Skin of body (tissue), 2 donors: ENCODE data around the gene TCP11L2. TPM values are rescaled to one million over a fixed set of nuclear protein-coding genes. Genes with fewer than 3 reads are reported as not detected.
"Not testable (repeated sequence)": the region's sequence is repeated elsewhere in the genome, so short reads cannot be mapped to it uniquely, and the experiment has no call there.

Experiments used
- DNase-seq: peaks from one replicate; lab custom pipeline; 2025; lab: John Stamatoyannopoulos, UW
- total RNA-seq: library from RNA; depleted of rRNA; stranded (reverse); fragments of >200 nt; gene quantifications from one replicate; pipeline ENCODE4 v1.2.3, GENCODE V29; 2014

The TCP11L2 gene
- total RNA-seq, 1 donor from 2014 or later = 61.7 TPM

DNA sequence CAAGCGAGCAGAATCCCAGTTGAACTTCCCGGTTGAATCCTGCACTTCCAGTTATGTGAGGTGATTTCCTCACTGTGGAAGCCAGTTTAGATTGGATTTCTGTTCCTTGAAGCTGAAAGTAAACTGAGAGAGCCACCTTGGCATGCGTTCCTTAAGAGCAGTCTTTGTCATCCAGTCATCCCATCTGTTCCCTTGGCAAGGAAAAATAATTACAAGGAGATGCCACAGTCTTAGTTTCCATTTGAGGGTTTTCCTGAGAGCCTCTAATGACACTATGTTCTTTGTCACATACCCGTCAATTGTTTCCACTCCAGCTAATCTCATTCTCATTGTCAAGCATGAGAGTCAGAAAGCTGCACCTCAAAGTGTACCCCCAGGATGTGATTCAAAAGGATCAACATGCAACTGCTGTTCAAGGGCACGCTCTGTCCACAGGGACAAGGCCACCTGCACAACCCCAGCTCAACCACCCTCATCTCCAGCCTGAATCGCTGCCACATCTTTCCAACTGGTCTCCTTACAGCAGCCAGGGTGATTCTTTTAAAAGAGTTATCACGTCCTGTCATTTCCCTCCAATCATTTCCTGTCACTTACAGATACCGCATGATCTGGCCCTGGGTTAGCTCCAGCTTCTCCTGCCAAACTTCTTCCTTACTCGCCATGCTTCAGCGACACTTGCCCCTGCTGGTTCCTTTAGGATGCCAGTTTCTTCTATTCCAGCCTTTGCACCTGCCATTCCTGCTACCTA is 18.0 kb upstream of the TCP11L2 start:
- no peak for DNase-seq

GRCh38 chr12:106285982-106286381 is 16.6 kb upstream of the TCP11L2 start:
- DNase-seq = no peak

GRCh38 chr12:106286576-106287162 is 15.9 kb upstream of the TCP11L2 start:
- DNase-seq = not testable (repeated sequence)

GRCh38 chr12:106287364-106287763 is 15.2 kb upstream of the TCP11L2 start:
- no peak for DNase-seq

DNA sequence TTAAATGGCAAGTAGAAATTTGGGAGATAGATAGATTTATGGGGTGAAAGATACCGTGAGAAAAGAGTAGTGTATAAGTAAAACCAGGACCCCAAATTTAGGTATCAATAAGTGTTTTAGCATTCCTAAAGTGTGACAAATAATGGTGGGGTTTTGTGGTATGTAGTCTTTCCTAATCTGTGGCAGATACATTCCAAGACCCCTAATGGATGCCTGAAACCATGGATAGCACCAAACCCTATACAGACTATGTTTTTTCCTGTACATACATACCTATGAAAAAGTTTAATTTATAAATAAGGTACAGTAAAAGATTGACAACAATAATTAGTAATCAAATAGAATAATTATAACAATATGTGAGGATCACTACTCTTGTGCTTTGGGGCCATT is 14.4 kb upstream of the TCP11L2 start:
- DNase-seq = no peak

DNA sequence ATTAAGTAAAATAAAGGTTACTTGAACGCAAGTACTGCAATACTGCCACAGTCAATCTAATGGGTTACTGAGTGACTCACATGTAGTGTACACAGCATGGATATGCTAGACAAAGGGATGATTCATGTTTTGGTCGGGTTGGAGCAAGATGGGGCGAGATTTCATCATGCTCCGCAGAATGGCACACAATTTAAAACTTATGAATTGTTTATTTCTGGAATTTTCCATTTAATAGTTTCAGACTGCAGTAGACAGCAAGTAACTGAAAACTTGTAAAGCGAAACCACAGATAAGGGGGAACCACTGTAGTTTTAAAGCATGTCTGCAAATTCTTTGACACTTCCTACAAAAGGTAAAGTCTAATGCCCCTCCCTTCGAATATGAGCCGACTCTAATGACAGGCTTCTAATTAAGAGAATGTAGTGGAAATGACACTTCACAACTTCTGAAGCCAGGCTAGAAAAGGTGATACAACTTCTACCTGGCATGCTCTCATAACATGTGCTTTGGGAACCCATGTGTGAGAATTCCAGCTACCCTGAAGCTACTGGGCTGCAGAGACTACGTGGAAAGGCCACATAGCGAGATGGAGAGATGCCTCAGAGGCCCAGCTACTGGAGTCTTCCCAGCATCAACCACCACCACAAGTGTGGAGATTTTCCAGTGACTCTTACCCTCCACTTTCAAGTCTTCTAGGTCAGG is 13.9 kb upstream of the TCP11L2 start:
- no peak for DNase-seq

DNA sequence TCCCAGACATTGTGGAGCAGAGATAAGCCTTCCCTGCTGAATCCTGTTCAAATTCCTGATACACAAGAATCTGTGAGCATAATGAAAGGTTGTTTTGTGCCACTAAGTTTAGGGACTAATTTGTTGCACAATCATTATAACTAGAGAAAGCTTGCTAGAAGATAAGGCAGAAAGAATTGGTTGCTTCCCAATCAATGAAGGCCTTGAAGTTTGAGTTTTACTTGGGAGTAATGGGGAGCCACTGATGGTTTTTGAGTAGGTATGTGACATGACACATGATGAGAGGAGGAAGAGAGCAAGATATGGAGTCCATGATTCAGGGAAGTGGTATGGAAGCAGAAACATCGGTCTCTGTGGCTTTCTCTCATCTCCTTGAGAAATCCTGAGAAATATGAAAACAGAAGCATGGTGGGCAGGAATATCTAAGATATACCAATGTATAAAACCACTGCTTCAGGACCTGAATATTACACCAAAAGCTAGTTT is 13.3 kb upstream of the TCP11L2 start:
- DNase-seq = no peak

GRCh38 chr12:106290666-106291065 is 11.9 kb upstream of the TCP11L2 start:
- no peak for DNase-seq

DNA sequence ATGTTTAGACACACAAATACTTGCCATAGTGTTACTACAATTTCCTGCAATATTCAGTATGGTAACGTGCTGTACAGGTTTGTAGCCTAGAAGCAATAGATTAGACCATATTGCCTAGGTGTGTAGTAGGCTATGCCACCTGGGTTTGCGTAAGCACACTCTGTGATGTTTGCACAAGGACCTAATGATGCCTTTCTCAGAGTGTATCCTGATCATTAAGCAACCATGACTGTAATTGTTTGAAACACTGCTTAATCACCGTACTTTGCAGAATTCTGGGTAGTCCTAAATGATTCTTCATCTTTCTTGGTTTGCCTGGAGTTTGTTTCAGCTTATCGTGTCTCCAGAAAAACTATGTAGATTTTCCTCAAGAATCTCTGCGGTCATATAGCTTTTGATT is 11.2 kb upstream of the TCP11L2 start:
- no peak for DNase-seq

DNA sequence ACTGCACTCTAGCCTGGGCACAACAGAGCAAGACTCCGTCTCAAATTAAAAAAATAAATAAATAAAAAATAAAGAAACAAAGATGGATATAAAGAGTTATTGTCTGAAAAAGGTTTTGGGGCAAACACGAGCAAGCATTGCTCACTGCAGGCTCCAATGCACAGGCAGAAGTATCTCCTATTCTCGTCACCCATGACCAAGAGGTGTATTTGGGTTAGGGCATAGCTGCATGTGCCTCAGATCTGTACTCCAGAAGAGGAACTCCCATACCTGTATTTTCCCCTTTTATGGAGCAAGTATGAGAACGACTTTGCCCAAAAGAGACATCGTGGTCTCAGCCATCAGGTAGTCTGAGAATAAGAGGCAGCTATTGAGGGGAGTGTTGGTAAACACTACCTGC is 10.2 kb upstream of the TCP11L2 start:
- no peak for DNase-seq

GRCh38 chr12:106296179-106296877 is 6.2 kb upstream of the TCP11L2 start:
- no peak for DNase-seq

- no peak for DNase-seq
Measured at GRCh38 chr12:106297075-106297474, 5.5 kb upstream of the TCP11L2 start.

- DNase-seq = no peak
Measured at GRCh38 chr12:106297681-106298080, 4.9 kb upstream of the TCP11L2 start.

GRCh38 chr12:106299202-106299774 is 3.2 kb upstream of the TCP11L2 start:
- DNase-seq = no peak

- no peak for DNase-seq
Measured at GRCh38 chr12:106300761-106301160, 1.8 kb upstream of the TCP11L2 start.

DNA sequence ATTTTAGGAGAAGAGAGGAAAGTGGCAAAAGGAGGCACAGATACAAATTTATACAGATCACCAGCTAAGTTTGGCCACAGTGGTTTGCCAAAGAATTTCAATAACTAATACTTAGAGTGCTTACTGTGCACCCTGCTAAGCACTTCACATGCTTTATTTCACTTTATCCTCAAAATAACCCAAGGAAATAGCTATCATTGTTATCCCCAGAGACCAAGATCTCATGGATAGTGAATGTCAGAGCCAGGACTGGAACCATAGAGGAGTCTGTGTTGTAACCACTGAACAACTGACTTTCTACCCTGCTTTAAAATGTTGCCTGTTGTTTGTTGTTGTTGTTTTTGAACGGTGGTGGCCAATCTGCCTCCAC is 1.3 kb upstream of the TCP11L2 start:
- no peak for DNase-seq

DNA sequence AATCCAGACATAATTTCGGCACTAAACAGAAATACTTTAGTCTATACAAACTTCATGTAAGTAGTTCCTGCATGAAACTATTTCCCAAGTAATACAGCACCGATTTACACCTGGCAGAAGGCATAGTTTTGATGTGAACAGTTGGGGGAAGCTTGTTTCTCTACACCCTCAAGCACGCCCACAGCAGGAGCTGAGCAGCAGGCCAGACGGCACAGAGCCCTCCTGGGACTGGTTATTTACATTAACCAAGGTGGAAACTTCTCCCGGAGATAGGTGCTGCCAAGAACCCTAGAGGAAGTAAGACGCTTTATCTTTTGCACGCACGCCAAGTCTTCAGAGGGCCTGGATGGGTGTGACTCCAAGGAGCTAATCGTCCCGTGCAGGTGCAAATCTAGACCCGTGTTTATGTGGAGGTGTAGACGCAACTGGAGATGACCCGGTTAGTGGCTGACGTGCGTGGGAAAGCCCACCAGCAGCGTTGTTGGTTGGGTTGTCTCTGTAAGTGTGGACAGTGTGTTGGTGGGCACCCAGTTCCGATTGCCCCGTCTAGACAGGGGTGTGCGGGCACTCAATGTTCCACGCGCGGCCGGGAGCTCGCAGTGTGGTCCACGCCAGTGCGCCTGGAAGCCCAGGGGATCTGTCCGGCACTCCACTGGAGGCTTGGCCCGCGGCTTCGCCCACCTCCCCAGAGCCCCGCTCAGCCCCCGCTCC is 767 bp upstream of the TCP11L2 start:
- DNase-seq = peak; percentile 67

DNA sequence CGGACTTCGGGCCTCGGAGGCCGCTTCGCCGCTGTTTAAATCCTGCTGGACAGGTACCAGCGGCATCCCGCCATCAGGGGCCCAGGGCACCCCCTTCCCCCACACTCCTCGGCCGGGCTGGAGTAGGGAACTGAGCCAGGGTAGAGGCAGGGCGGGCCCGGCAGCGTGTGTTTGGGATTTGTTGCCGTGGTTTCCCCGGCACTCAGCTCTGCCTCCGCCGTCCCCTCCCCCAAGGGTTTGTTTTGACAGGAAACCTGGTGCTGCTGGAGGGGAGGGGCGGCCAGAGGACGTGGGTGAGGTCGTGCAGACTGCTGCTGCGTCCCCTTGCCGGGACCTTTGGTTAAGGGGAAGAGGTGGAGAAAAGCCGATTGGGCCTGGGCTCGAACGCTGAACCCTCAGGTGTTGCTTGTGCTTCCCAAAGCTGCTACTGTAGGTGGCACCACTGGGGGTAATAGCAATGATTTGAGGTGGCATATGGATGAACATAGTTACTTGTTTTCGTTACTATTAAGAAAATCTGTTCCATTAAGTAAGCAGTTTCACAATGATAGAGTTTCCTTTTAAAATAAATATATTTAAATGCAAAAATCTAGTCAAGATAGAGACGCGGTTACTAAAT is 778 bp downstream of the TCP11L2 start:
- peak; percentile 78 for DNase-seq

DNA sequence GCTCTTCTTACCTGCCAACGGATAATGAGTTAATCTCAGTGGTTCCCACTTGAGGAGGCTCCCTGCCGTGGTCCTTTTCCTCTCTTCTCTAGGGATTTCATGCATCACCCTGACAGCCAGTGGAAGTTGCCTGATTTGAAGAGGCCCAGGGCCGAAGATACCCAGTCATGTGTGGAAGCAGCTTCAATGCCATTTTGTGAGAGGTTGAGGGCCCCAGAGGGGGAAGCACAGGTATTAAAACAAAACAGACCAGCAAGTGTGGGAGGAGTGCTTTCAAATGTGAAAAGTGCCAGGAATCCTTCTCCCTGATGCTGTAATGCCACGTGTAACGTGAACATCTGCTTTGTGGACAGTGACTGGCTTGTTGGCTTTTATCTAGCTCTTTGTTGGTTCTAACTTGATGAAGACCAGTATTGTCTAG is 1.5 kb downstream of the TCP11L2 start:
- DNase-seq = no peak

DNA sequence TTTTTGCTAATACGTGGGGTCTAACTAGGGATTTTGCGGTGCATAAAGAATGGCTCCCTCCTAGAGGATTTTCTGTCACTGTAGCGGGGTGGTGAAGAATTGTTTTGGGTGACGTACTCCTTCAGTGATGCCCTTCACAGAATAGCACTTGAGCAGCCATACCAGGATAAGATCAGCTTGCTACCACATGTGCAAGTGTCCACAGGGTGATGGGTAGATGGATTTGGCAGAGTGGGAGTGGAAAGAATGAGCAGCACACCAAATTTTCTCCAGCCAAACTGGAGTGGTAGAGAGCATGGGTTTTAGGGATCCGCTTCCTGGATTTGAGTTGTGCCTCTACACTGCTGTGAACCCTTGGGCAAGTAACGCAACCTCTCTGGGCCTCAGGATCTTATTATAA is 2.3 kb downstream of the TCP11L2 start:
- no peak for DNase-seq

- no peak for DNase-seq
Measured at GRCh38 chr12:106305376-106305775, 2.8 kb downstream of the TCP11L2 start.
